Measurements from ENCODE around the gene BPIFA3. TPM values are rescaled to one million over a fixed set of nuclear protein-coding genes. Genes with fewer than 3 reads are reported as not detected.

BPIFA3 gene
- total and polyA plus RNA-seq, 2 of the 13 experiments (the other 11 are each of a cell fraction or from before 2014, with no cell fraction given) = not detected

GRCh38 chr20:33273117-33273851 is 56.1 kb downstream of the BPIFA3 start (continued):
- no peak for TF ChIP-seq ZNF746 (CRISPR knock-in tag; IDR thresholded peaks at IDR 0.05)
- no peak for TF ChIP-seq ZNF713 (CRISPR knock-in tag; IDR thresholded peaks at IDR 0.05)
- TF ChIP-seq LCORL (IDR thresholded peaks at IDR 0.05) = no peak
- TF ChIP-seq LCORL (CRISPR knock-in tag; IDR thresholded peaks at IDR 0.05) = 0 out of 2 replicates have a peak, but pooled peaks have one; percentile 14
- no peak for TF ChIP-seq AFF4 (CRISPR knock-in tag; IDR thresholded peaks at IDR 0.05)
- TF ChIP-seq SRSF4 (IDR thresholded peaks at IDR 0.05; ENCODE audit: low read depth, low read length, poor library complexity, severe bottlenecking) = no peak
- no peak for TF ChIP-seq IKZF1 (IDR thresholded peaks at IDR 0.05)
- no peak for TF ChIP-seq THAP11 (CRISPR knock-in tag; IDR thresholded peaks at IDR 0.05)
- TF ChIP-seq NR2C2 (CRISPR knock-in tag; IDR thresholded peaks at IDR 0.05; ENCODE audit: borderline replicate concordance) = no peak
- no peak for TF ChIP-seq GZF1 (CRISPR knock-in tag; IDR thresholded peaks at IDR 0.05)
- no peak for TF ChIP-seq HHEX (CRISPR knock-in tag; IDR thresholded peaks at IDR 0.05)
- no peak for TF ChIP-seq SPEN (CRISPR knock-in tag; IDR thresholded peaks at IDR 0.05; ENCODE audit: low read depth)
- no peak for TF ChIP-seq THAP8 (CRISPR knock-in tag; IDR thresholded peaks at IDR 0.05; ENCODE audit: borderline replicate concordance)
- 0 out of 2 replicates have a peak, but pooled peaks have one; percentile 68 for TF ChIP-seq ZNF512B (CRISPR knock-in tag; IDR thresholded peaks at IDR 0.05; ENCODE audit: borderline replicate concordance)
- peak; percentile 33; the same call in 1 of the 2 replicates for TF ChIP-seq ARID5B (CRISPR knock-in tag; IDR thresholded peaks at IDR 0.05)
- TF ChIP-seq THAP7 (CRISPR knock-in tag; IDR thresholded peaks at IDR 0.05) = no peak
- TF ChIP-seq MAX (IDR thresholded peaks at IDR 0.05) = 0 out of 2 replicates have a peak, but pooled peaks have one; percentile 20

All from HepG2 (cell line).